Activated CD4-positive, CD25-positive, alpha-beta regulatory T cell (primary cell): ENCODE measurements around the gene KRT2.
"Not testable (repeated sequence)": the region's sequence is repeated elsewhere in the genome, so short reads cannot be mapped to it uniquely, and the experiment has no call there.

ENCODE experiments used
- DNase-seq, 4 experiments: peaks; one replicate each; lab custom pipeline; 2025; lab: John Stamatoyannopoulos, UW

Gene KRT2

DNA sequence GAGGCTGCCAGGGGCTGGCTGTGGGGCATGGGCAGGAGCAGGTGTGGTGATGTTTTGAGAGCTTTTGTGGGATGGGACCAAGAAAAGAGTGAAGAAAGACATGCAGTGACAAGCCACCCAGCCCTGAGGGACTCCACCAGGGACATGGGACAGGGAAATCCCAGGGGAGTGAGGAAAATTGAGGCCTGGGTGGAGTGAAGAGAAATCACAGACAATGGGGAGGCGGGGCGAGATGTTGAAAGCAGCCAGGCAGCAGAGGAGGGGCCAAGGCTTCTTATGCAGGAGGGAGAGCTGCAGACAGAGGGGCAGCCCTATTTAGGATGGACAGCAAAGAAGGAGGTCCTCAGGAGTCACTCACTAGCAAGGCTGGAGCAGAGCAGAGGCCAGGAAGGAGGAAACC lies 32.4 kb upstream of the KRT2 start:
- DNase-seq = no peak

DNA sequence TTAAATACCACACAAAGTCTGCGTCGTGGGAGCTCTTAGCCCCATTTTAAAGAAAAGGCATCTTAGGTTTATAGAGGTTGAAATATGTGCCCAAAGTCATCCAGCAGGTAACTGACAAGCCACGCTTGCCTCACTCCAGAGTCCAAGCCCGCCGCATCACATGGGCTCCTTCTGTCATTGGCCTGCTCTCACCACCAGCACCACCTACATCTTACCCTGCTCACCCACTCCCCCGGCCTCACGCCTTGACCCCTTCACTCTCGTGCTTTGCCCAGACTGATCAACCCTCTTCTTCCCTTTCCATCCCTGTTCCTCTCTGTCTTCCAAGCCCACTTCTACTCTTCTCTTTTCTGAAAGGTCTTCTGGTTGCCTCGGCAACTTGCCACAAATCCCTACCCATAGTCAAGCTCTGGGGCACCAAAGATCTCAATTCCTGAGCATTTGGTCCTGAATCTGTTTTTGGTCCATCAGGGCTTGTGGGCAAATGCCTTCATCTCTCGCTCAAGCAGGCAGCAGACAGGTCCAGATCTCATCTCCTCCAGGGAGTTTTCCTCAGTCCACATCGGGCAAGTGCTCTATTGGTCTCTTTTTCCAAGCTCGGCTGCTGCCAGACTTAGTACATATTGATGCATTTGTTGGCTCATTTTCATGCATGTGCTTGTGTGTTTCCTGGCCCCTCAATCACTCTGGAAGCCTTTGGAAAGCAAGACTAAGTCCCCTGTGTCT lies 31.7 kb upstream of the KRT2 start:
- DNase-seq = no peak

DNA sequence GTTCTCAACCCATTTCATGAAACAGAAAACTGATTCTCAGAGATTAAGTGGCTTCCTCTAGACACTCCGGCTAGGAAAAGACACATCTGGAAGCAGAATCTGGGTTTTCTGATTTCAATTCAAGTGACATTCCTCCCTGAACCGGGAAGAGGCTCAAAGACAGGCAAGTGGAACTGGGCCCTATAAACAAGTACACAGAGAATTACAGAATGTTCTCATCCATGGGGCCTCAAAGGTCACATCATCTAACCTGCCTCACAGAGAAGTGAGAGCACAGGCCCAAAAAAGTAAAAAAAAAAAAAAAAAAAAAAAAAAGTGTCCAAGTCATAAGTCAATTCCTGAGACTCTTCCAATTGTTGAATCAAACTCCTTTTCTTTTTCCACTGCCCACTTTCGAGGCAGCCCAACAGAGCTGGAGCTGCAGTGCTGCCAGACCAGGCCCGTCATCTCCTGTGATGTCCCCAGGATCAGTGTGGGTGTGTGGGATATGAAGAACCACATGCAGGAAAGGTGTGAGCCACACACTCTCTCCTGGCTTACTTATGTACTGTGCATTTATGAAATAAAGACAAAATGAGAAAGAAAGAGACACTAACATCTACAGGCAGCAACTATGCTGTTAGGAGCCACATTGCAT lies 31.0 kb upstream of the KRT2 start:
- no peak for DNase-seq

DNA sequence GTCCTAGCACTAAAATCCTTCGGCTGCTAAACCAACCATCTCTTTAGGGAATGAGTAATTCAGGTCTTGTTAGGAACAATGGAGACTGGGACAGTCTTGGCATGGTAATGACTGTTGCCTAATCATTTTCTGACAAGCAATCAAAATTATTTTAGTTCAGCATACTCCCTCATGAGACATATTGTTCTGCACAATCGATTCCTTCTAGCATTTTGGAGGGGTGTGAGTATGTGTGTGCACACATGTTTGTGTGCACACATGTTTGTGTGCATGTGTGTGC lies 30.3 kb upstream of the KRT2 start:
- no peak for DNase-seq

DNA sequence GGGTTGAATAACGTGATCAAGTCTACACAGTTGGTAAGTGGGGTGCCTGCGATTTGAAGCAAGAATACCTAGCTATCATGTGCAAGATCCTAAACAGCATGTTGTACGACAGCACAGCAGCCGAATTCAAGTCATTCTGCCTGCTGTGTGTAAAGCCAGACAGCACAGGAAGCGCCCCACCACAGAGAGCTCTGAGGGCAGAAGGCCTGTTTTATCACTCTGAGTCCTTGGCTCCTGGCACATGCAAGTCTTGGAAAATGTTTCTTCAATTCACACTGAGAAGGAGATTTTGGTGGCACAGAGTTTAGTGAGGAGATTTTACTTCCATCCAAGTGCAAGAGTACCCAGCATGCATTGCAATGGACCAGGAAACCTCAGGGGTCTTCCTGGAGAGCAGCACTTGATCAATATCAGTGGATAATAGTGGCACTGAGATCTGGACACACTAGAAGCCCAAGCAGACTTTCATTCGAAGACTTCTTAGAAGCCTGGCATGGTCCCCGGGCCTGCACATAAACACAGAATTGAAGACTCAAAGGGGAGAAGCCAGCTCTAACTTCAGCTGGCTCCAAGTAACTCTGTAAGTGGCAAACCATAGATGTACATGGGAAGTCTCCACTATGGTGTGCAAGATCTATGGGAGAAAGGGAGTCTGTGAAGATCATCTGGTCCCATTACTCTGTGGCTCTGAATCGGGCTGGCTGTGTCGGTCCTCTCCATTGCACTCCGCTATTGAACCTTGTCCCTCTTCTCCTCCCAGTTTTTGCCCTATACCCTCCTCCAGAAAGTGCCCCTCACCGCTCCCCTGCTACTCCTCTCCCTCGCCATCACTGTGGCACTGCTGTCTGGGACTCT lies 29.7 kb upstream of the KRT2 start:
- DNase-seq = no peak

DNA sequence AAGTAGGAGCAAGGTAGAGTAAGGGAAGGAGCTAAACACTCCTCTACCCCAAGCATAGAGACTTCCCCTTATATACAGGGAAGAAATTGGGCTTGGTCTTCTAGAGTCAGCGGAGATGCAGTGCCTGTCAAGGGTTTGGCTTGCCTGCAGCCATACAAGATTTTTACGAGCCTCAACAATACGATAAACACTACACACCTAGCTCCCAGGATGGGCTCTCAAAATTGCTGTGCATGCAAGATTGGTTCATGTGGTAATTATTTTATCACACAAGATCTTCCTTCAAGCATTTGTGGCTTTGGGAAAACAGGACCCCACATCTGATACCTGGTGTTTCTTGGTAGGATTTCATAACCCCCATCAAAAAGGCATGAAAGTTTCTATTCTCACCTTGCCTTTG lies 28.4 kb upstream of the KRT2 start, which contains the start of gene KRT1:
Gene KRT1, minus strand, starts transcription at position 45 of the 400 bp plus-strand sequence. CDS start 59 bp downstream, outside the sequence.
- DNase-seq = no peak

DNA sequence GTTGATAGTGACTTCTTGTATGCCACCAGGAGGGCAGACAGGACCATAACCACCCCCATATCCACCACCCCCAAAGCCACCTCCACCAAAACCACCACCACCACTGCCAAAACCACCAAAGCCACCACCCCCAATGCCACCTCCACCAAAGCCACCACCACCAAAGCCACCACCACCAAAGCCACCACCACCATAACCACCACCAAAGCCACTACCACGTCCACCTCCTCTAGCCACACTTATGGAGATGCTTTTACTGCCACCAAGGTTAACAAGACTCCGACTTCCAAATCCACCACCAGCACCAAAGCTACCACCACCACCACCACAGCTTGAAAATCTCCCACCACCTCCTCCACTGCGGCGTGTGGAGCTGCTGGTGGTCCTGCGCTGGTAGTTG lies 27.9 kb upstream of the KRT2 start:
- no peak for DNase-seq

DNA sequence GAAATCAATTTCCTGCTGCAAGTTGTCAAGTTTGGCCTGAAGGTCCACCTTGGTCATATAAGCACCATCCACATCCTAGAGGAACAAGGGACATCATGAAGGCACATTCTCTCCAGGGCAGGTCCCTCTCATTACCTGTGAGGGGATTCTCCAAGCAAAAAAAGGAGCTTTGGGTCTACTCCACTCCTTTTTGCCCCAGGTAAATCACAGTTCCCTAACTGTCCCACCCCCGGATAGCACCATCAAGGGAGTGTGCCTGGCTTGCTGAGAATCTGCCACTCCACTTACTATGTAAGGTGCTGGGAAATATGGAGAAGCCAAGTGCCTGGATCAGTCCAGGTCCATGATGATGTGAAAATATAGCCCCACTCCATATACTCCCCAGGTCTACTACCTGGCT lies 25.7 kb upstream of the KRT2 start:
- DNase-seq = no peak

DNA sequence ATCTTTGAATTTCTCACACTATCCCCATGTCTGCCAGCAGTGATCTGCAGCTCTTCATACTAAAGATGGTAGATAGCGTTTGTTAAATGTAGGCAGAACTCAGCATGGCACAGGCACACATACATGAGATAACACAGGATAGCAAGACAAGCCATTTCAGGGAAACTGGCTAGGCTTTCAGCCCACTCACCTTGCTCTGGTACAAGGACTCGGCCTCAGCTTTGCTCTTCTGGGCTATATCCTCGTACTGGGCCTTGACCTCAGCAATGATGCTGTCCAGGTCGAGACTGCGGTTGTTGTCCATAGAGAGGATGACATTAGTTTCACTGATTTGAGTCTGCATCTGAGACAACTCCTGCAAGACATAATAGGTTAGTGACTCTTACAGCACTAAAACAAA lies 25.1 kb upstream of the KRT2 start:
- no peak for DNase-seq

DNA sequence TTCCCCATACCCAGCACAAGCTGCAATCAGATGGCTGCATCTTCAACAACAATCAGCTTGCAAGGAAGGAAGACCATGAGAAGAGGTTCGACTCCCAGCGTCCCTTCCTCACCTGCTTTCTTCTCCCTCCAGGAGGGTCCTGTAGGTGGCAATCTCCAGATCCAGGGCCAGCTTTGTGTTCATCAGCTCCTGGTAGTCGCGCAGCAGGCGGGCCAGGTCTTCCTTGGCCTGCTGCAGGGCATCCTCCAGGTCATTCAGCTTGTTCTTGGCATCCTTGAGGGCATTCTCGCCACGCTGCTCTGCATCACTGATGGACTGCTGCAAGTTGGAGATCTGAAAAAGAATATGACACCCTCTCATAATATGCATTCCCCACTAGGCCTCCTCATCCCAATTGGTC lies 24.2 kb upstream of the KRT2 start:
- no peak for DNase-seq

DNA sequence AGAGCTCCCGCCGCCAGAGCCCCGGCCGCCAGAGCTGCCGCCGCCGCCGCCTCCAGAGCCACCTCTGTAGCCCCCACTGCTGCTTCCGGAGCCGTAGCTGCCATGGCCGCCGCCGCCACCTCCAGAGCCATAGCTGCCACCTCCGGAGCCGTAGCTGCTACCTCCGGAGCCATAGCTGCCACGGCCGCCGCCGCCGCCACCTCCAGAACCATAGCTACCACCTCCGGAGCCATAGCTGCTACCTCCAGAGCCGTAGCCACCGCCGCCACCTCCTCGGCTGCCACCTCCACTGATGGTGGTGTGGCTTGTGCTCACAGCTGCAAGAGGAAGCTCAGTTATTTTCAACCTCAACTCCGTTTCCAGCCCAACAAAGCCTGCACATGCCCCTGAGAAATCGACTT lies 23.3 kb upstream of the KRT2 start:
- DNase-seq = no peak

DNA sequence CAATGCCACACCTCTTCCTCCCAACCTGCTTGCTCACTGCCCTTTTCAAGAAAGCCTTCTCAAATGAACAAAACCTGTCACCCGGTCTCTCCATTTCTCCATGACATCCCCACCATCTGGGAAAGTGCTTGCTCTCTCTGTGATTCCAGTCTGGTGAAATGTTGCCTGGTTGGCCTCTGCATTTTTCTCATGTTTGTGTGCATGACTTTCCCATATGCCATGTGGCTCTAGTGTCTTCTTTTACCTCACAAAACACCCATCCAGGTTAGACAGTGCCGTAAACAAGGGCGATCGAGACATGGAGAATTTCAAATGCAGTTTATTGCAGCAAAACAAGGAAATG lies 22.4 kb upstream of the KRT2 start:
- DNase-seq = no peak

DNA sequence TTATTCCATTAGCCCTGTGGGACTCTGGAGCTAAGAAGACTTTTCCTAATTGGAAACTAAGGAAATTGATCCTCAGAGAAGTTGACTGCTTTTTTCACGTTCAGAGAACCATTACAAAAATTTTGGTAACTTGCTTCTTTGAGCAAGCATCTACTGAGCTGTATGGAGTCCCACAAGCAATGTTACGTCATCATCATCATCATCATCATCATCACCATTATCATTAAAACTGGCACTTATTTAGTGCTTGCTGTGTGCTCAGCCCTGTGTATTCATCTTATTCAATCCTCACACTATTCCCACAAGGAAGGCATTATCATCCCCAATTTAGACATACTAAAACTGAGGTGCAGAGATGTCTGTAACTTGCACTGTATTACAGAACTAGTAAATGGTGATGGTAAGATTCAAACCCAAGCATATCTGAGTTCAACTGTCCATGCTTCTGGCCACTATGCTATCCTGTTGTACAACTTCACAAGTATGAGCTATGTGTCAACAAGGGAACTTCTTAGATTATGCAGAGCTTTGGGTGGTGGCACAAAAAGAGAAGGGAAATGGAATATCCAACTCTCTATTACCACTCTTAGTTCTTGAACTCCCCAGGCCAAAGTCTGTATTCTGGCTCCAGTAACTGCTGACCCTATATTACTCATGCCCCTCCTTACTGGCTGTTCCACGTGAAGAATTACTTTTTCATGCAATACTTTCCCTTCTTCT lies 21.9 kb upstream of the KRT2 start:
- no peak for DNase-seq

DNA sequence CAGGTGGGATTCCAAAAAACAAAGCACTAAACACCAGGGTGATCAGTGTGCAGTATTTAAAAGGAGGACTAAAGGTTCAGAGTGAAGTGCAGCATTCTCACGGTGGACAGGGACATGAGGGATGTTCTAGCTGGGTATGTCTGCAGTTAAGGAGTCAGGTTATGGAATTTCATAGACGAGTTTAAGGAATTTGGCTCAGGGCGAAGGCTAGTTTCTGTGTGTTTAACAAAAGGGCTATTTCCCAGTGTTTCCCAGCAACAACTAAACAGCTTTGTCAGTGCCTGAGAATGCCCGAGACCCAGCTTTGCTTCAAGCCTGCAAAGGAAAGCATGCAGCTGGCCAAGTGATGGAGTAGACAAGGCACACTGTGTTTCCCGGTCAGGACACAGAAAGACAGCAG lies 21.2 kb upstream of the KRT2 start:
- DNase-seq = no peak

DNA sequence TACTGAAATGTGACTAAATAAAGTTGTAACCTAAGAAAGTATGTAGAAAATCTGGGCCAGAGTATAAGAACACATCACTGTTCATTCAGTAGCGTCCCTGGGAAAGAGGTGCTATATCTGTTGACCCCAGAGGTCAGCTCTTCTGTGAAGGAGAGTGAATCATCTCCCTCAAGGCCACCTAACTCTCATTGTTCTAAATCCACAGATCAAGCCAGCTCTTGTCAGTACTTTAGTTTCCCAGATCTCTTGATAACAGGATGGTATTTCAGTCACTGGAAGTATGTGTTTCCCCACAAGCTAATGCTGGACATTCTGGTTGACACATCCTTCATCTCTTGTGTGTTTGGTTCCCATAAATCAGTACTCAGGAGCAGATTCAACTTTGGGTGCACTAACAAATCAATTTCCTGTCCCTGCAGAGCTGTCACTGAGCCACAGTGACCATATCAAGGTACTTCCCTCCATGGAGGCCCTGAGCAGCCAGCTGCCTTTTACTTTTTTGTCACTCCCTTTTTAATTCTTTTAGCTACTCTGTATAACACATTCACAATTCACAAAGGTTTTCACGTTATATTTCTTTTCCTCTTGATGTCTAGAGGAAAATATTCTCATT lies 20.4 kb upstream of the KRT2 start:
- DNase-seq = no peak

DNA sequence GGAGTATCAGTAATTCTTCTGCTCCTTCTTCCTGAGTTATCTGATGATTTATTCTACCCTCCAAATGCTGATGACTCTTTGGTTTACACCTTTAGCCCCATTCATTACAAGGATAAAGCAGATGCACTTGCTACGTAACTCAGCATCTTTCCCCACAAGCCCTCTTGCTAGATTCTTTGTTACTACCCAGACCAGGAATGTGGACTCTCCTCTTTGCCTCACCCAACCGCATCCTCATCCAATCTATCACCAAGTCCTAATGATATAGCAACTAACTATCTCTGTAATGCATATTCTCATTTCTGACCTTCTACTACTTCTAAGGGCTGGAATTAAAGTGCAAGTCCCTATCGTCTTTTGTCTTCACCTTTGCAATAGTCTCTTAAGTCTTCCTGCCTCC lies 18.9 kb upstream of the KRT2 start:
- no peak for DNase-seq

DNA sequence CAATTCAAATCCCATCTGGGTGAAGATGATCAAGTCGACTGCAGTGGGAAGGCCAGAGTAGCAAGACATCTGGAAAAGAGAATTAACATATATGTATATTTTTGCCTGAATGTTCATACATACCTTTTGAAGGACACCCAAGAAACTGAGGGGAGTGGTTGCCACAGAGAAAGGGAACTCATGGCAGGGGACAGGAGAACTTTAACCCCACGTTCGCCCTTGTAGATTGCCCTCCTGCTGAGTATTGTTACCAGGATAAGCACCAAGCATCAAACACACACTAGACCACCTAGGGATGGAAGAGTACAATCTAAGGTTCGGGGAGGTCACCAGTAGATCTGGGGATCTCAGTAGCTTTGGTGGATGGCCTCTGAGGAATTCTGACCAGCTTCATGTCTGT lies 18.5 kb upstream of the KRT2 start:
- no peak for DNase-seq

DNA sequence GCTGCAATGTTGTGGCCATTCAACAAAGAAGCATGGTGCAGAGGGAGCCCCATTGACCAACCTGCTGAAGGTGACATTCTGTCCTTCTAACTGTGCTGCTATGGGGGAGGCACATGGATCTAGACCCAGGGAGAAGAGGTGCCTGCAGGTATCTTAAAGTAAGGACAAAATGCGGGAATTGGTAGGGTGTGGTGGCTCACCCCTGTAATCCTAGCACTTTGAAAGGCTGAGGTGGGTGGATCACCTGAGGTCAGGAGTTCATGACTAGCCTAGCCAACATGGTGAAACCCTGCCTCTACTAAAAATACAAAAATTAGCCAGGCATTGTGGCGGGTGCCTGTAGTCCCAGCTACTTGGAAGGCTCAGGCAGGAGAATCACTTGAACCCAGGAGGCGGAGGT lies 17.9 kb upstream of the KRT2 start:
- DNase-seq = not testable (repeated sequence)

DNA sequence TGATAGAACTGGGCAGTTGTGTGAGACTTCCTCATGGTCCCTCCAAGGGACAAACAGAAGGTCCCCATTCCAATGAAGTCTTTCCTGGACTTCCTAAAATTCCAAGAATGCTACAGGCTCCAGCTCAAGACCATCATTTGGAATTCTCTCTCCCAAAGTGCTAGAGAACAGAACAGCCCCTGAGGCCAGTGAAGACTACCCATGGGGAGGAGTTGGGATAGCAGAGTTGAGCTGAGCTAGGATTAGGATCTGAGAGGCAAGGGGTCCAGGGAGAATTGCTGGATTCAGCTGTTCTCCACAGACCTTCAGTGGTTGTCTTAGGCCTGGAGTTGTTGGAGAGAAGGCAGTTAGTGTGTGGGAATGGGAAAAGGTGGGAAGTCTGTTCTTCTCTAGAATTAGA lies 17.4 kb upstream of the KRT2 start:
- DNase-seq = no peak

DNA sequence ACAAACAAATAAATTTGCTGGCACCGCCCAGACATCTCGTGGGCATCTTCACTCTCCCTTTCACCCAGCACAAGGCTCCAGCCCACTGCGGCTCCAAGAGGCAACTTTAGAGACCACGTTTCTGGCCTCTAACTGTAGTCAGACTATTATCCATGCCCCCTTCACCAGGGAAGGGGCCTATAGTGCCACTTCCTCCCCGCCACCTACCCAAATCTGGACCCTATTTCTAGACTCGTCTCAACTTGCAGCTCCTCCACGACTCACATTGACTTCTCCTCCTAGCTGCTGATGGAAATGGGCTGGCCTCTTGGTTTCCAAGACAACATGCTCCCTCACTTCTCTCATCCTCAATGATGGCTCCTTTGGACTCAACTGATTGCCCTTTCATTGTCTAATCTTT lies 15.9 kb upstream of the KRT2 start:
- no peak for DNase-seq

DNA sequence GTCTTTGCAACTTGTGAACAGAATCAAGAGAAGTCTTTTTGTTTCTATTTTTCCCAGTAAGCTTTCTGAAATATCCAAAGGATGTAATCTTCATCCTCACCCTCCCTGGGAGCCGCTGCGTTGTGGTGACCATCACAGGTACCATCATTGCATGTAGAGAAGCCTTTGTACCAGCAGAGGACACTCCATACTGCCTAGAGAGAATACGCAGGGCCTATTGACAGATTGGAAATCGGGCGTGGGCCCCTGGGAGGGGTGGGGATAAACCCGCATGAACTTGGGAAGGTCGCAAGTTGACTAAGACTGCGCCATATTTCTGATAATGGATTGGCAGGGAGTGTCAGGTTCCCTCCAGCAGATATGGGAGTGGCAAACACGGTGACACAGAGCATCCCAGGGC lies 15.5 kb upstream of the KRT2 start:
- DNase-seq = no peak

DNA sequence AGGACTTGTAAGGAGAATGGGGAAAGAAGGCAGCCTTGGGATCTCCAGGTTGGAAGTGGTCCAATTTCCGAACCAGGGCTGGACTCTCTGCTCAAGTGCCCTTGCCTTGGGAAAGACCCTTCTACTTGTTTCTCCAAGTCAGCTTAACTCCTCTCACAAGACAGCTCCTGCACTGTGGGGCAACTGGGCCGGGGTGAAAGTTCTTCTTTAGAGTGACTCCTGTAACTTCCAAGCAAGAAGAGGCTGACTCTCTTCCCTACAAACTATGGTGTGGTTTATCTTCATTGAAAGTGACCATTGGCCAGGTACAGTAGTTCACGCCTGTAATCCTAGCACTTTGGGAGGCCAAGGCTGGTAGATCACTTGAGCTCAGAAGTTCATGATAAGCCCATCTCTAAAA lies 14.5 kb upstream of the KRT2 start:
- DNase-seq = no peak
